ENCODE data around the gene ISOC2.

The ISOC2 gene

DNA sequence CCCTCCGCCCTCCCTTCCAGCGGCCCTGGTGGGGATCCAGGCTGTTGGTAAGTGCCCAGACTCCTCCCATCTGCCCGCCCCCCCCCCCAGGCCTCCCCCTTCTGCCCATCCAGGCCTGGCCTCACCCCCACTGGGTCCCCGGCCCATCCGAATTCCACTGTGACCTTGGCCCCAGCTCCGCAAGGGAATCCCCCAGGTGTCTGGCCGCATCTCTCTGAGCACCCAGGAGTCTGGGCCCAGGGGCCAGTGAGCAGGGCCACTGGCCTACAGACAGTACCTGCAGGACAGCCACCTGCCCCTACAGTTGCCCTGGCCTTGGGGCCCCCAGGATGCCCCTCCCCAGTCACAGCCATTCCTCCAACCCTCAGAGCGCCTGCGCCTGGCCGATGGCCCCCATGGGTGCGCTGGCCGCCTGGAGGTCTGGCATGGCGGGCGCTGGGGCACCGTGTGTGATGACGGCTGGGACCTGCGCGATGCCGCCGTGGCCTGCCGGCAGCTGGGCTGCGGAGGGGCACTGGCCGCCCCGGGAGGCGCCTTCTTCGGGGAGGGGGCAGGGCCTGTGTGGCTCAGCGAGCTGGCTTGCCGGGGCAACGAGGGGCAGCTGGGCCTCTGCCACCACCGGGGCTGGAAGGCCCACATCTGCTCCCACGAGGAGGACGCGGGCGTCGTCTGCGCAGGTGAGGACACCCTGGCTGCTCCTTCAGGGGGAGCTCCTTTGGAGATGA lies 27.7 kb upstream of the ISOC2 start:
- no peak overlapping the region for H3K9ac ChIP-seq (ENCODE audit: low read length)
- no peak overlapping the region for H3K4me3 ChIP-seq (ENCODE audit: insufficient read depth, low read length, poor library complexity, severe bottlenecking)
- 0 out of 2 replicates have a peak, but pooled peaks cover 3% of the 10 kb centered on the region for H3F3A ChIP-seq (ENCODE audit: insufficient read depth)
- H4K20me1 ChIP-seq (ENCODE audit: low read depth, low read length): no peaks in the 10 kb centered on the region
- H3K27ac ChIP-seq (ENCODE audit: low read depth, low read length): no peak overlapping the region
- no peaks in the 10 kb centered on the region for H3K79me2 ChIP-seq (ENCODE audit: insufficient read depth, low read length)
- TF ChIP-seq EZH2phosphoT487 (conservative IDR thresholded peaks at IDR 0.05; ENCODE audit: low read length) (no peak), CTCF (IDR thresholded peaks at IDR 0.05; ENCODE audit: insufficient read depth, low read length, poor library complexity, severe bottlenecking) (no peak)
- H2AFZ ChIP-seq (ENCODE audit: low read depth, low read length, severe bottlenecking): no peak overlapping the region
- no peaks in the 10 kb centered on the region for H3K36me3 ChIP-seq (ENCODE audit: low read length)
- H3K27me3 ChIP-seq (ENCODE audit: low read length): no peaks in the 10 kb centered on the region
- no peaks in the 10 kb centered on the region for H3K9me2 ChIP-seq (replicated peaks; ENCODE audit: insufficient read depth, low read length)
- no peaks in the 10 kb centered on the region for H3K9me3 ChIP-seq (ENCODE audit: insufficient read depth, low read length)
- no peak overlapping the region for H3K4me2 ChIP-seq (ENCODE audit: low read depth, low read length, poor library complexity, severe bottlenecking)

DNA sequence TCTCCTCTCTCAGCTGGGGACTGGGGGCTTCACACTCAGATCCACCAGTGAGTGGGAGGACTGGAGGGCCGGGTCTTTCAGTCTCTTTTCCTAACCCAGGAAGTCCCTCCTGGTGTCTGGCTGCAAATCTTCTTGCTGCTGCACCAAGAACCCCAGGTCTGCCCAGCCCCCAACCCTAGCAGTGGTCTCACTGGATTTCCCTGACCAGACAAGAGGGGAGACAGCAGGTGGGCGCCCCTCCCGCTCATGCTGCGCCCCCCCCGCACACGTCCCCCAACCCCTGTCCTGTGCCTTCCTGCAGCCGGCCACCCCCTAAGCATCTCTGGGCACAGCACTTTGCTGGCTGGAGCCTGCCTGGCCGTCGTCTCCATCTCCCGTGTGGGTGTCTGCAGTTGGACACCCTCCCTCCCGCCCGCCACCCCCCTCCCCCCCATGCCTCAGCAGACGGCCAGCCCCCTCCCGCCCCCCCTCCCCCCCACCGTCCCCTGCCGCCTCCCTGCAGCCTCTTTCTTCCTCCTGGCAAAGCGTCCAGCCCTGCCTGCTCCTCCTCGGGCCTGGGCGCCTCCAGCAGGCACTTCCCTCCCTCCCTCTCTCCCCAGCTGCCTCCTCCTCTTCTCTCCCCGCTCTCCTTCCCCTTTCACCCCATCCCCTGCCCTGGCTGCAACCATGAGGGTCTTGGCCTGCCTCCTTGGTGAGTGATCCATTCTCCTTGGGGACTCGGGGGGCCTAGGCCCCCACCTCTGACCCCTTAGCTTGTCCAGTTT lies 26.7 kb upstream of the ISOC2 start, which contains the start of gene SSC5D:
TSS of gene SSC5D (plus strand) at position 513 of the 764 bp plus-strand sequence. CDS start at position 667, 154 bp downstream.
- Histone ChIP-seq H4K20me1 (ENCODE audit: low read depth, low read length) (no peaks in the 10 kb centered on the region), H3K27me3 (ENCODE audit: low read length) (no peaks in the 10 kb centered on the region), H3K4me2 (ENCODE audit: low read depth, low read length, poor library complexity, severe bottlenecking) (no peak within 1 kb of the TSS), H3K4me3 (ENCODE audit: insufficient read depth, low read length, poor library complexity, severe bottlenecking) (no peak within 1 kb of the TSS), H3K9me2 (replicated peaks; ENCODE audit: insufficient read depth, low read length) (no peaks in the 10 kb centered on the region), H3K36me3 (ENCODE audit: low read length) (no peaks in the 10 kb centered on the region), H3F3A (ENCODE audit: insufficient read depth) (0 out of 2 replicates have a peak, but pooled peaks cover 3% of the 10 kb centered on the region), H3K79me2 (ENCODE audit: insufficient read depth, low read length) (no peaks in the 10 kb centered on the region), H3K9ac (ENCODE audit: low read length) (no peak within 1 kb of the TSS), H2AFZ (ENCODE audit: low read depth, low read length, severe bottlenecking) (no peak within 1 kb of the TSS), H3K27ac (ENCODE audit: low read depth, low read length) (no peak within 1 kb of the TSS), H3K9me3 (ENCODE audit: insufficient read depth, low read length) (no peaks in the 10 kb centered on the region)
- no peak for TF ChIP-seq EZH2phosphoT487 (conservative IDR thresholded peaks at IDR 0.05; ENCODE audit: low read length)
- TF ChIP-seq CTCF (IDR thresholded peaks at IDR 0.05; ENCODE audit: insufficient read depth, low read length, poor library complexity, severe bottlenecking): no peak

DNA sequence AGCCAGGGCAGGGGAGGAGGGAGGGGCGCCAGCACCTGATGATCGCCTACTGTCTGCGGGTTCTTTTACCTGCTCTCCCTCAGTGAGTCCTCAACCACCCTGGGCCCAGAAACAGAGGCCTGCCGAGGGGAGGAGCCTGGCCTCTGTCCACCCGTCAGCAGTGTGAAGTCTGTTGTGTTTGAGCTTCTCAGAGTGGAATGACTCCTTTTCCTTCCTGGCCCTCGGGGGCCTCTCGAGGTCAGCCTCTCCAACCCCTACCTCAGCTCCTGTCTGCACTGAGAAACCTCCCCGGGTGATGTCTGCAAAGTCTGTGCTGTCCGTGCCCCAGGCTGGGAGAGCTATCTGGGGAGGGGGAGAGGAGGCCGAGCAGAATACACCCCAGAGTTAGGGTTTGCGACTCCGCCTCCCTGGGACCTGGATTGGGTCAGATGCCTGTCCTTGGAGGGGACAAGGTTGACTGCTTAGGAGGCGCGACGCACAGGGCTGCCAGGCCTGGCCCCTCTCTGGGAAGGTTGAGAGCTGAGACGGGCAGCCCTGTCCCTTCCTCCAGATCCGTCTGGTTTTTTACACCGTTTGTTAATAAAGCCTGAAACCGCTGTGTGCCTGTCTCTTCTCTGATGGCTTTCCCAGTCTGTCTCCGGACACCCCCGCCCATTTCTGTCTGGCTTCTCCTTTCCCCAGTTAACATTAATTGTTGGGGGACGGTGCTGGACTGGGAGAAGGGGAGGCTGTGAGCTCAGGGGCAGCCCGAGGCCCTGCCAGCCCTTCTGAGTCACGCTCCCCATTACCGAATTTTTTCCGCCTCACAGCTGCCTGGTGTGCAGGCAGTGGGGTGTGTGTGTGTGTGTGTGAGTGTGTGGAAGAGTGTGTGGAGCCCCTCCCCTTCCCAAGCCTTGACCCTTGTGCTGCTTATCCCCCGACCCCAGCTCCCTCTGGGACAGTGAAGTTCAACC lies 25.8 kb upstream of the ISOC2 start:
- no peak overlapping the region for H3K4me3 ChIP-seq (ENCODE audit: insufficient read depth, low read length, poor library complexity, severe bottlenecking)
- H3K79me2 ChIP-seq (ENCODE audit: insufficient read depth, low read length): no peaks in the 10 kb centered on the region
- H3K27ac ChIP-seq (ENCODE audit: low read depth, low read length): no peak overlapping the region
- no peak overlapping the region for H3K9ac ChIP-seq (ENCODE audit: low read length)
- H3K9me2 ChIP-seq (replicated peaks; ENCODE audit: insufficient read depth, low read length): no peaks in the 10 kb centered on the region
- H2AFZ ChIP-seq (ENCODE audit: low read depth, low read length, severe bottlenecking): no peak overlapping the region
- no peaks in the 10 kb centered on the region for H3K36me3 ChIP-seq (ENCODE audit: low read length)
- no peaks in the 10 kb centered on the region for H4K20me1 ChIP-seq (ENCODE audit: low read depth, low read length)
- no peaks in the 10 kb centered on the region for H3K27me3 ChIP-seq (ENCODE audit: low read length)
- H3F3A ChIP-seq (ENCODE audit: insufficient read depth): 0 out of 2 replicates have a peak, but pooled peaks cover 3% of the 10 kb centered on the region
- TF ChIP-seq CTCF (IDR thresholded peaks at IDR 0.05; ENCODE audit: insufficient read depth, low read length, poor library complexity, severe bottlenecking) (no peak), EZH2phosphoT487 (conservative IDR thresholded peaks at IDR 0.05; ENCODE audit: low read length) (no peak)
- no peak overlapping the region for H3K4me2 ChIP-seq (ENCODE audit: low read depth, low read length, poor library complexity, severe bottlenecking)
- H3K9me3 ChIP-seq (ENCODE audit: insufficient read depth, low read length): no peaks in the 10 kb centered on the region

All from SU-DHL-6 (cell line).